Keratinocyte (primary cell): ENCODE measurements around the gene MALRD1.

Source experiments
- CTCF ChIP-seq, 3 experiments: IDR thresholded peaks in 1 of 3; conservative IDR thresholded peaks in 1 of 3; optimal IDR thresholded peaks in 1 of 3; 2 replicates in 2 of 3; 3 replicates in 1 of 3; pipeline versions ENCODE3 to v1.5.1; 2011; ENCODE audit warnings: low read length in 3 of 3, mild to moderate bottlenecking in 3 of 3, moderate library complexity in 2 of 3, control low read depth in 1 of 3, inconsistent platforms in 1 of 3; ENCODE audit not compliant: insufficient read depth in 2 of 3; ENCODE audit errors: extremely low read depth in 1 of 3
- EZH2 ChIP-seq: IDR thresholded peaks from one replicate; pipeline ENCODE4 v1.6.1; 2012; ENCODE audit warnings: inconsistent platforms, mild to moderate bottlenecking, low read length, moderate library complexity

- TF ChIP-seq CTCF (optimal IDR thresholded peaks at IDR 0.05 in 1 of 3, IDR thresholded peaks at IDR 0.05 in 1 of 3, conservative IDR thresholded peaks at IDR 0.05 in 1 of 3; ENCODE audit: extremely low read depth in 1 of 3, insufficient read depth in 2 of 3, low read length in 3 of 3) (no peak), EZH2 (no peak)
Measured at GRCh38 chr10:19730167-19730906, 681.7 kb downstream of the MALRD1 start.
